ENCODE data around the gene SPACDR.

SPACDR gene

GRCh38 chr7:100407285-100408180 lies 56.5 kb downstream of the SPACDR start:
- DNase-seq: no peak

GRCh38 chr7:100406767-100407166 lies 57.3 kb downstream of the SPACDR start:
- DNase-seq: no peak

Measured in GOT3 (cell line).